OCI-LY3 (cell line): ENCODE results near the gene ASPG.

ENCODE experiments used
- H2AFZ ChIP-seq: fragments of 200-600, 300-600 bp; shearing (Covaris generic); 2 replicates; pipeline ENCODE4 v1.6.0; 2014; ENCODE audit warnings: antibody characterized with exemption, low read depth, low read length
- H3K27ac ChIP-seq: fragments of 200-600, 300-600 bp; sonication (generic); 2 replicates; pipeline ENCODE4 v1.5.1; 2014; ENCODE audit warnings: mild to moderate bottlenecking, low read length, moderate library complexity, mixed read lengths
- H3K27me3 ChIP-seq: fragments of 200-600, 300-600 bp; sonication (generic); 2 replicates; pipeline ENCODE4 v1.6.1; 2014; ENCODE audit warnings: low read depth, low read length, mixed read lengths
- H3K36me3 ChIP-seq: fragments of 200-600, 300-600 bp; sonication (generic); replicated peaks from 2 replicates; pipeline ENCODE3; 2014; ENCODE audit warnings: low read depth, low read length, mixed read lengths
- H3K4me1 ChIP-seq: fragments of 300-600, 200-600 bp; sonication (generic); 2 replicates; pipeline ENCODE4 v1.6.1; 2014; ENCODE audit warnings: low read length, mixed read lengths
- H3K4me2 ChIP-seq: fragments of 200-600, 300-600 bp; sonication (generic); 2 replicates; pipeline ENCODE4 v1.6.1; 2014; ENCODE audit warnings: low read length, mixed read lengths
- H3K4me3 ChIP-seq: fragments of 300-600, 200-600 bp; sonication (generic); 2 replicates; pipeline ENCODE4 v1.5.1; 2014; ENCODE audit warnings: antibody characterized with exemption, mild to moderate bottlenecking, low read length, moderate library complexity
- H3K79me2 ChIP-seq: fragments of 300-600, 200-600 bp; shearing (Covaris generic); 2 replicates; pipeline ENCODE4 v1.6.1; 2014; ENCODE audit warnings: mild to moderate bottlenecking, low read length, mixed read lengths
- H3K9ac ChIP-seq: fragments of 300-600, 200-600 bp; shearing (Covaris generic); 2 replicates; pipeline ENCODE4 v1.6.0; 2014; ENCODE audit warnings: mild to moderate bottlenecking, low read length, moderate library complexity
- H3K9me3 ChIP-seq: fragments of 200-600, 300-600 bp; shearing (Covaris generic); 2 replicates; pipeline ENCODE4 v1.6.1; 2014; ENCODE audit warnings: low read length, mixed read lengths; ENCODE audit not compliant: insufficient read depth
- H4K20me1 ChIP-seq: fragments of 200-600, 300-600 bp; sonication (generic); 2 replicates; pipeline ENCODE4 v1.6.1; 2016; ENCODE audit warnings: low read length, mixed read lengths; ENCODE audit not compliant: insufficient read depth
- CTCF ChIP-seq: fragments of 200-600, 300-600 bp; sonication (generic); IDR thresholded peaks from 2 replicates; pipeline ENCODE4 v1.5.1; 2014; ENCODE audit warnings: antibody characterized with exemption, low read length, low read depth
- EZH2phosphoT487 ChIP-seq: fragments of 200-600 bp; shearing (Covaris generic); IDR thresholded peaks from 2 replicates; pipeline ENCODE4 v1.6.1; 2018; ENCODE audit warnings: antibody characterized with exemption, mixed run types, low read depth

Gene ASPG

GRCh38 chr14:104145826-104146601 lies 60.5 kb downstream of the ASPG start:
- Histone ChIP-seq H2AFZ (no peak overlapping the region), H3K9ac (no peak overlapping the region), H3K4me3 (no peak overlapping the region), H3K27me3 (no peaks in the 10 kb centered on the region), H3K79me2 (no peaks in the 10 kb centered on the region), H3K4me2 (no peak overlapping the region), H3K4me1 (peaks cover 7% of the 10 kb centered on the region), H4K20me1 (no peaks in the 10 kb centered on the region), H3K36me3 (no peaks in the 10 kb centered on the region), H3K9me3 (no peaks in the 10 kb centered on the region), H3K27ac (no peak overlapping the region)
- TF ChIP-seq EZH2phosphoT487 (no peak), CTCF (no peak)

- Histone ChIP-seq H3K4me2 (no peak overlapping the region), H2AFZ (no peak overlapping the region), H3K4me3 (no peak overlapping the region), H3K79me2 (no peaks in the 10 kb centered on the region), H3K36me3 (no peaks in the 10 kb centered on the region), H3K9me3 (no peaks in the 10 kb centered on the region), H3K27me3 (no peaks in the 10 kb centered on the region), H3K4me1 (peaks cover 7% of the 10 kb centered on the region), H4K20me1 (no peaks in the 10 kb centered on the region), H3K9ac (no peak overlapping the region), H3K27ac (no peak overlapping the region)
- no peak for TF ChIP-seq CTCF
- TF ChIP-seq EZH2phosphoT487: no peak
Measured at GRCh38 chr14:104146651-104147345, 61.3 kb downstream of the ASPG start.

GRCh38 chr14:104147346-104148125 lies 62.0 kb downstream of the ASPG start:
- Histone ChIP-seq H3K4me1 (peaks cover 7% of the 10 kb centered on the region), H3K9me3 (no peaks in the 10 kb centered on the region), H3K4me2 (peak overlapping the region; percentile 38; the same call in 1 of the 2 replicates), H3K27me3 (no peaks in the 10 kb centered on the region), H3K9ac (no peak overlapping the region), H3K36me3 (no peaks in the 10 kb centered on the region), H3K79me2 (no peaks in the 10 kb centered on the region), H3K4me3 (no peak overlapping the region), H2AFZ (no peak overlapping the region), H3K27ac (no peak overlapping the region), H4K20me1 (no peaks in the 10 kb centered on the region)
- no peak for TF ChIP-seq EZH2phosphoT487
- TF ChIP-seq CTCF: no peak
